ENCODE data around the gene MRAP2. TPM values are rescaled to one million over a fixed set of nuclear protein-coding genes. Genes with fewer than 3 reads are reported as not detected.

The MRAP2 gene
- total and polyA plus RNA-seq, 5 experiments from 2014 or later, result not detected

DNA sequence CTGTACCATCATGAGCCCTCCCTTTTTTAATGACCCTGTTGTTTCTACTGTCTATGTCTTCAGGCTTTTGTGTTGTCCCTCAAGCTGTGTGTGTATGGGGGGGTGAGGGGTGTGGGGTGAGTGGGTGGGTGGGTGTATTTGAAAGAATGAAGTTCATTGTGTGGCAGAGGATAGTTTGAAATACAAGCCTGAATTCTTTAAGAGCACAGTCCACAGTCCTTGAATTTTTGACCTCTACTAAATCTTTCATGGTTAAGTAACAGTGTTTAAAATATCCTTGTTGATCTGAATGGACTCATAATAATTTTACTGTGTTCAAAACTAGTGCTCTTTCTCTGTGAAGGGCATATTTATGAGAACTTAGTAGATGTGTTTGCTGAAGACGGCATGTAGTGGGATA lies 10.0 kb downstream of the MRAP2 start:
- H3K27me3 Mint-ChIP-seq, result peaks cover 3 to 49% (median 19%) of the 10 kb centered on the region in 5 donors

DNA sequence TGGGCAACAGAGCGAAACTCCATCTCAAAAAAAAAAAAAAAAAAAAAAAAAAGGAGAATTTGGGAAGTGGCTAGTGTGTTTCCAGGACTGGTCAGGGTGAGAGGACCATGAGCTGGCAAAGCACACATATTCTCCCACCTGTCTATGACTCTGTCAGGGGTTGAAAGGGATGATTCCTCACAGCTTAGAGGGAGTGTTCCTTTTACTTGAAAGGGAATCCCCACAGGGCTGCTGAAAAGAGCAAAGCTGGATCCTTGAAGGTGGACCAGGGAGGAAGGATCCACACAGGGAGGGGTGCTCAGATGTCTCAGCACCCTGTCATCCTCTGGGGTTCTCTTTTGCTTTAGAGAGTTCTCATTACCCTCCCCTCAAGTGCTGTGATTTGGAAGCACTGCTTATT lies 13.2 kb downstream of the MRAP2 start:
- no peak overlapping the region for H3K4me3 Mint-ChIP-seq
- H3K4me1 Mint-ChIP-seq, result no peaks in the 10 kb centered on the region
- peaks cover 7 to 37% (median 11%) of the 10 kb centered on the region in 5 donors for H3K27me3 Mint-ChIP-seq
- ATAC-seq, result no peak
- no peak overlapping the region for H3K27ac Mint-ChIP-seq
- no peak for DNase-seq
- POLR2A ChIA-PET, result no interaction called here
- no peaks in the 10 kb centered on the region for H3K9me3 Mint-ChIP-seq
- H3K36me3 Mint-ChIP-seq, result no peaks in the 10 kb centered on the region

More for the DNA sequence above, 10.0 kb downstream of the MRAP2 start:
- POLR2A ChIA-PET, result no interaction called here
- DNase-seq (no peak), ATAC-seq (no peak)
- Mint-ChIP-seq H3K4me1 (no peaks in the 10 kb centered on the region), H3K36me3 (no peaks in the 10 kb centered on the region), H3K9me3 (peaks cover 0 to 3% (median 0%) of the 10 kb centered on the region in 9 donors), H3K27ac (no peak overlapping the region), H3K4me3 (no peak overlapping the region)

GRCh38 chr6:84048588-84048987 lies 15.0 kb downstream of the MRAP2 start:
- ATAC-seq, result no peak
- Mint-ChIP-seq H3K9me3 (no peaks in the 10 kb centered on the region), H3K4me1 (no peaks in the 10 kb centered on the region), H3K4me3 (no peak overlapping the region), H3K36me3 (no peaks in the 10 kb centered on the region), H3K27ac (no peak overlapping the region), H3K27me3 (peaks cover 4 to 24% (median 14%) of the 10 kb centered on the region in 5 donors)
- POLR2A ChIA-PET, result no interaction called here
- DNase-seq, result no peak

DNA sequence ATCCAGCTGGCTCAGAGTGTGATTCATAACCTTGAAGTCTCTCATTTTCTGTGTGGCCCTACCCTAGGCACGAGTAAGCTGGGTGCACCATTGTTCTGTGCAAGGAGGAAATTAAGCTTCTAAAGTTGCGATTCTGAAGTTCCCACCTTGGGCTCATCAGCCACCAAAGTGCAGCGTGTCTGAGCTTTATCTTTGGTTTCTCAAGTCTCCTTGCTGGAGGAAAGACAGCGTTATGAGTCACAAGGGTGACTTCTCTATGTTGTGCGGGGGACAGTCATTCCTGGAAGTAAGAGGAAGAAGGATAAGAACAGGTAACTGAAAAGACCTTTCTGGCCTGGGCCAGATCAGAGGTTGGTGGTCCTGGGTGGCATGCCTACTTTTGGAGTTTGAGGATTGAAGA lies 16.8 kb downstream of the MRAP2 start:
- Mint-ChIP-seq H3K4me3 (no peak overlapping the region), H3K4me1 (no peaks in the 10 kb centered on the region), H3K27me3 (peaks cover 6 to 19% (median 15%) of the 10 kb centered on the region in 5 donors), H3K36me3 (no peaks in the 10 kb centered on the region), H3K9me3 (no peaks in the 10 kb centered on the region), H3K27ac (no peak overlapping the region)
- DNase-seq (no peak), ATAC-seq (no peak)
- POLR2A ChIA-PET, result no interaction called here

GRCh38 chr6:84052204-84052882 lies 18.8 kb downstream of the MRAP2 start:
- DNase-seq (no peak), ATAC-seq (no peak)
- peaks cover 6 to 19% (median 13%) of the 10 kb centered on the region in 5 donors for H3K27me3 Mint-ChIP-seq
- H3K27ac Mint-ChIP-seq, result no peak overlapping the region
- H3K4me1 Mint-ChIP-seq, result no peaks in the 10 kb centered on the region
- H3K4me3 Mint-ChIP-seq, result no peak overlapping the region
- no peaks in the 10 kb centered on the region for H3K36me3 Mint-ChIP-seq
- POLR2A ChIA-PET, result interaction anchor here (0.5 kb wide), 1 partner anchor 346 kb away, joined by 4 read pairs; no protein-coding TSS in a partner anchor
- H3K9me3 Mint-ChIP-seq, result no peaks in the 10 kb centered on the region

DNA sequence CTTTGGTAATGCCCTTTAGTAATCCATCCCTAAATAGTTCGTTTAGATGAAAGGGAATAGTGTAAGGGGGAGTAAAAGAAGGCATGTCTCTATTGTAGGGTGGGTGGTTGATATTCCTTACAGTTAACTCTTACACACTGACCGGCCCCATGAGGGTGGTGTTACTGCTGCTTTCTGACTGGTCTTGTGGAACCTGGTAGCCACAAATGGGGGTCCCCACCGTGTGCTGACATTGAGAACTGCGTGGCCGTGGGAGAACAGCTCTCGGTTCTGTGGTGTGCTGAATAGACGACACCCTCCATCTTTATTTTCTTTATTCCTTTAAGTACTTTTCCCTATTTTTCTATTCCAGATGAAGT lies 19.3 kb downstream of the MRAP2 start:
- POLR2A ChIA-PET, result interaction anchor here (0.5 kb wide), 1 partner anchor 347 kb away, joined by 4 read pairs; no protein-coding TSS in a partner anchor
- Mint-ChIP-seq H3K4me1 (no peaks in the 10 kb centered on the region), H3K9me3 (no peaks in the 10 kb centered on the region), H3K27ac (no peak overlapping the region), H3K36me3 (no peaks in the 10 kb centered on the region), H3K4me3 (no peak overlapping the region), H3K27me3 (peaks cover 6 to 15% (median 13%) of the 10 kb centered on the region in 5 donors)
- ATAC-seq, result no peak
- DNase-seq, result no peak

GRCh38 chr6:84055647-84056046 lies 22.1 kb downstream of the MRAP2 start:
- no peak for DNase-seq
- Mint-ChIP-seq H3K27me3 (peaks cover 4 to 13% (median 9%) of the 10 kb centered on the region in 5 donors), H3K4me1 (no peaks in the 10 kb centered on the region), H3K9me3 (no peaks in the 10 kb centered on the region), H3K4me3 (no peak overlapping the region), H3K27ac (no peak overlapping the region), H3K36me3 (no peaks in the 10 kb centered on the region)
- no peak for ATAC-seq
- POLR2A ChIA-PET, result no interaction called here

GRCh38 chr6:84057908-84058307 lies 24.3 kb downstream of the MRAP2 start:
- H3K27me3 Mint-ChIP-seq, result peaks cover 0 to 5% (median 2%) of the 10 kb centered on the region in 5 donors
- POLR2A ChIA-PET, result no interaction called here
- H3K36me3 Mint-ChIP-seq, result no peaks in the 10 kb centered on the region
- no peaks in the 10 kb centered on the region for H3K9me3 Mint-ChIP-seq
- H3K4me1 Mint-ChIP-seq, result no peaks in the 10 kb centered on the region
- DNase-seq, result no peak
- H3K4me3 Mint-ChIP-seq, result no peak overlapping the region
- H3K27ac Mint-ChIP-seq, result no peak overlapping the region
- no peak for ATAC-seq

- Mint-ChIP-seq H3K4me1 (no peaks in the 10 kb centered on the region), H3K4me3 (no peak overlapping the region), H3K27ac (no peak overlapping the region), H3K27me3 (peaks cover 0 to 3% (median 1%) of the 10 kb centered on the region in 5 donors), H3K9me3 (no peaks in the 10 kb centered on the region), H3K36me3 (no peaks in the 10 kb centered on the region)
- POLR2A ChIA-PET, result no interaction called here
- ATAC-seq, result no peak
- DNase-seq, result no peak
Measured at GRCh38 chr6:84059082-84059481, 25.5 kb downstream of the MRAP2 start.

DNA sequence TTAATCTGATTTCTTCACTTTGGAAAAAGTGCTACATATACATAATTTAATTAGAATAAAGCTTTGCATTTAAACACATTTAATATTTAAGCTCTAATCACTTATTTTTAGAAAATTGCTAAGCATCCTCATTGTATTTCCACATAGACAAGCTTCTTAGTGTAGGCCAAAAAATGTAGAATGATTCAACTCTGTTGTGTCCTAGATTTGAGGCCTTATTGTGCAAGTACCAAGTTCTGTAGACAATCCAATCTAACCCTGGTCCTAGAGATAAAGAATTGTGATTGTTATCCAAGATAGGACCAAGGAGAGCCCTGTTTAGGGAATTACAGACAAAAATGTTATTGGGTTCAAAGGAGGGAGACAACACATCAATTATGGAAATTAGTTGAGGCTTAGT lies 27.6 kb downstream of the MRAP2 start:
- H3K36me3 Mint-ChIP-seq, result no peaks in the 10 kb centered on the region
- H3K4me1 Mint-ChIP-seq, result no peaks in the 10 kb centered on the region
- H3K27me3 Mint-ChIP-seq, result peaks cover 0 to 5% (median 0%) of the 10 kb centered on the region in 5 donors
- DNase-seq (no peak), ATAC-seq (no peak)
- no peak overlapping the region for H3K27ac Mint-ChIP-seq
- POLR2A ChIA-PET, result no interaction called here
- H3K9me3 Mint-ChIP-seq, result peaks cover 0 to 1% (median 0%) of the 10 kb centered on the region in 9 donors
- H3K4me3 Mint-ChIP-seq, result no peak overlapping the region

GRCh38 chr6:84061613-84062398 lies 28.2 kb downstream of the MRAP2 start:
- POLR2A ChIA-PET, result no interaction called here
- ATAC-seq (no peak), DNase-seq (no peak)
- Mint-ChIP-seq H3K4me1 (no peaks in the 10 kb centered on the region), H3K27me3 (peaks cover 0 to 5% (median 0%) of the 10 kb centered on the region in 5 donors), H3K36me3 (no peaks in the 10 kb centered on the region), H3K27ac (no peak overlapping the region), H3K9me3 (peaks cover 0 to 1% (median 0%) of the 10 kb centered on the region in 9 donors), H3K4me3 (no peak overlapping the region)

DNA sequence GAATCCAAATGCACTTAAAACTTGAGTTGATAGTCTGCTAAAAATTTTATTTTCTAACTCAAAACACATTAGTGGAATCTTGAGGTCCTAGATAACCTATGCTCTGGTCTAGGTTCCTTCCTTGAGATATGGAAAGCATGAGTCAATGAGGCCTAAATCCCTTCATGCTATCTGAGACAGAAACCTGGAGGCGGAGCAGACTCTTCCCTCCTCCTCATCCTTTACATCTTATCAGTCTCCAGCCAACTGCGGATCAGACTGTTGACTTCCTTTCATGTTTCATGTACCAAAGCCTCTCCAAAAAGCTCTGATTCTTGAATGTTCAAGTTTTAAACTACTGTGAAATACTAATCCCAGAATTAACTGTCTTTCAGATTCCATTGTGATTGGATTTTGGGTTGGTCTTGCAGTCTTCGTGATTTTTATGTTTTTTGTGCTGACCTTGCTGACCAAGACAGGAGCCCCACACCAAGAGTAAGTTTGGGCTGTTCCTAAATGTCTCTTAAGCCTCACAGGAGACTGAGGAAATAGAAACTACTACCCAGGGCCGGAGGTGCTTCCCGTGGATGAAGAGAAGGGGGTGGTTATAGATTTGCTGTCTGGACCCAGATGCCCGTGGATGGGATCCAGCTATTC lies 29.1 kb downstream of the MRAP2 start:
- no peaks in the 10 kb centered on the region for H3K4me1 Mint-ChIP-seq
- no peak overlapping the region for H3K27ac Mint-ChIP-seq
- ATAC-seq (no peak), DNase-seq (no peak)
- POLR2A ChIA-PET, result no interaction called here
- no peaks in the 10 kb centered on the region for H3K36me3 Mint-ChIP-seq
- H3K9me3 Mint-ChIP-seq, result peaks cover 0 to 1% (median 0%) of the 10 kb centered on the region in 9 donors
- no peak overlapping the region for H3K4me3 Mint-ChIP-seq
- H3K27me3 Mint-ChIP-seq, result peaks cover 0 to 5% (median 0%) of the 10 kb centered on the region in 5 donors

DNA sequence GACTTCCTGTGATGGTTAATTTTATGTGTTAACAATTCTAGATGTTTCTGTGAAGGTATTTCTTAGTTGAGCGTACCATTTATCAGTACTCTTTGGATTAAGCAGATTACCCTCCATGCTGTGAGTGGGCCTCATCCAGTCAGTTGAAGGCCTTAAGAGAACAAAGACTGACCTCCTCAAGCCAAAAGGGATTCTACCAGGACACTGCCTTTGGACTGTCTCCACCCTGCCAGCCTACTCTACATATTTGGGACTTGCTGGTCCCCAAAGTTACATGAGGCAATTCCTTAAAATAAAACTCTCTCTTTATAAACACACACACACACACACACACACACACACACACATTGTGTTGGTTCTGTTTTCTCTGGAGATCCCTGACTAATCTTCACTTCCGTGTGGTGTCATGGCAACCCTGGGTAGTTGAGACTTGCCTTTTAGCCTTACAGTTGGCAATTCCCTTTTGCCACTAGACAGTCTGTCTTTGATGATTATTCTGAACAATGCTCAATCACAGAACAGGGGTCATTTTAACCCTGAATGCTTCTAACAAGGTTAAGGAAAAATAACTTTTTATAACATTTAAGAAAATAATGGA lies 32.2 kb downstream of the MRAP2 start:
- ATAC-seq, result no peak
- Mint-ChIP-seq H3K27ac (no peak overlapping the region), H3K27me3 (peaks cover 0 to 9% (median 0%) of the 10 kb centered on the region in 5 donors), H3K4me1 (no peaks in the 10 kb centered on the region), H3K9me3 (peaks cover 0 to 13% (median 2%) of the 10 kb centered on the region in 9 donors), H3K36me3 (no peaks in the 10 kb centered on the region), H3K4me3 (no peak overlapping the region)
- POLR2A ChIA-PET, result no interaction called here
- no peak for DNase-seq
